ENCODE results near the gene KCNH3. TPM values are rescaled to one million over a fixed set of nuclear protein-coding genes. Genes with fewer than 3 reads are reported as not detected.

KCNH3 gene
- total and polyA plus RNA-seq, 2 donors (not counting 3 experiments of a cell fraction or from before 2014, with no cell fraction given) = 0.13 to 0.14 TPM

- Histone ChIP-seq H3K27ac (ENCODE audit: insufficient read depth, low read depth, low read length) (no peak overlapping the region), H3K79me2 (ENCODE audit: control insufficient read depth, insufficient read depth, low read length) (no peaks in the 10 kb centered on the region), H3K4me2 (ENCODE audit: insufficient read depth, low read length) (no peak overlapping the region), H3K9me3 (replicated peaks; ENCODE audit: control insufficient read depth, insufficient read depth, low read length) (no peaks in the 10 kb centered on the region), H3K4me3 (replicated peaks in 1 of 3; ENCODE audit: insufficient read depth in 1 of 3, low read depth in 1 of 3, low read length in 3 of 3) (no peak overlapping the region), H3K27me3 (ENCODE audit: control insufficient read depth in 2 of 2, insufficient read depth in 2 of 2, low read length in 2 of 2) (no peaks in the 10 kb centered on the region), H4K20me1 (replicated peaks; ENCODE audit: control insufficient read depth, extremely low read depth, insufficient read depth, low read length) (no peaks in the 10 kb centered on the region), H3K4me1 (ENCODE audit: control insufficient read depth, extremely low read depth, insufficient read depth, low read length) (no peaks in the 10 kb centered on the region), H3K36me3 (ENCODE audit: control insufficient read depth in 2 of 2, extremely low read depth in 1 of 2, insufficient read depth in 2 of 2, low read length in 2 of 2) (peaks cover 13 to 50% of the 10 kb centered on the region in 2 experiments), H2AFZ (ENCODE audit: low read depth, low read length) (no peak overlapping the region), H3K9me1 (replicated peaks; ENCODE audit: control insufficient read depth, extremely low read depth, insufficient read depth, low read length) (no peaks in the 10 kb centered on the region), H3K9ac (replicated peaks; ENCODE audit: extremely low read depth, insufficient read depth, low read length) (no peak overlapping the region)
- POLR2A ChIA-PET = no interaction called here
- TF ChIP-seq GATA2 (IDR thresholded peaks at IDR 0.05; ENCODE audit: insufficient read depth, insufficient read length, low read depth, low read length) = no peak
- TF ChIP-seq FOS (IDR thresholded peaks at IDR 0.05; ENCODE audit: borderline replicate concordance, insufficient read depth, low read length) = no peak
- no peak for TF ChIP-seq MAX (IDR thresholded peaks at IDR 0.05; ENCODE audit: insufficient read depth, insufficient read length)
- no peak for TF ChIP-seq CTCF (IDR thresholded peaks at IDR 0.05; ENCODE audit: extremely low read depth in 1 of 2, insufficient read depth in 1 of 2, low read depth in 1 of 2, low read length in 2 of 2)
- no peak for TF ChIP-seq POLR2A (IDR thresholded peaks at IDR 0.05; ENCODE audit: low read depth, low read length)
- TF ChIP-seq EZH2 (IDR thresholded peaks at IDR 0.05; ENCODE audit: borderline replicate concordance, low read depth, low read length, severe bottlenecking) = no peak
- TF ChIP-seq POLR2AphosphoS5 (IDR thresholded peaks at IDR 0.05; ENCODE audit: insufficient read depth, low read depth, low read length) = no peak
- no peak for TF ChIP-seq JUN (IDR thresholded peaks at IDR 0.05; ENCODE audit: borderline replicate concordance, insufficient read depth, insufficient read length, low read depth)
- TF ChIP-seq MYC (IDR thresholded peaks at IDR 0.05; ENCODE audit: low read depth, low read length) = no peak
- dilution Hi-C loops (cut with MboI; ENCODE audit: extremely low pct_ligation_motif_present, low sequenced_read_pairs) (no loop called here), intact Hi-C loops (cut with micrococcal nuclease) (no loop called here)
- FAIRE-seq = no peak
- CTCF ChIA-PET = interaction anchor here (2.5 kb wide), 1 partner anchor 8 kb away, joined by 8 read pairs; no protein-coding TSS in a partner anchor
- DNase-seq (ENCODE audit: low read depth, low spot score) = no peak
- BruUV-seq (replicated peaks) = no TSS peak
Measured at GRCh38 chr12:49559011-49559675, 20.3 kb downstream of the KCNH3 start.

Measured in endothelial cell of umbilical vein (primary cell).